Right renal pelvis (tissue), 4 donors: ENCODE measurements around the gene NOS1AP. TPM values are rescaled to one million over a fixed set of nuclear protein-coding genes. Genes with fewer than 3 reads are reported as not detected.
A peak's percentile ranks its signal among the peaks of the same experiment; 100 is the strongest.

Source experiments
- DNase-seq, 4 donors: peaks; one replicate each; pipeline ENCODE4 v3.0.0-alpha.2; 2013; ENCODE audit warnings: low read depth in 4 of 4, low spot score in 3 of 4, missing footprints in 1 of 4
- polyA plus RNA-seq, 4 donors: library from polyadenylated mRNA; unstranded; fragments of 120-200 nt; gene quantifications; one replicate each; pipeline ENCODE4 v1.2.1, GENCODE V29; 2013; ENCODE audit not compliant: insufficient read length in 4 of 4

Gene NOS1AP
- polyA plus RNA-seq, 4 donors: 8.8 to 12.9 (median 9.6) TPM

DNA sequence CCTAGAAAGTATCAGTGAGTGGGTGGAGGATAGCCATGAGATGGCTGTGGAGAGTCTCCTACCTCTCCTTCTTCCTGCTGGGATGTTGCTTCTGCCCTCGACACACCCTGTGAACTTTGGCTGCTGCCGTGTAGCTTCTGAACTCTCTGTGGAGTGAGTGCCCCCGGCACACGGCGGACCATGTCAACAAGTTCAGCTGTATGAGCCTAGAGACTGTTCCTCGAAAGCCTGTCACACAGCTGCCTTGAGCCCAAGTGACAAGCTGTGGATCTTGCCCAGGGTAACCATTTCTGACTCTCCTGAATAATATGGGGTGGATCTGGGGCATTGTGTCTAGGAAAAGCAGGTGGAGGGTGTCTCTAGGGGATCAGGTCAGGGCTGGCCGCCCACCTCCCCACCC is 143.2 kb downstream of the NOS1AP start:
- no peak for DNase-seq

DNA sequence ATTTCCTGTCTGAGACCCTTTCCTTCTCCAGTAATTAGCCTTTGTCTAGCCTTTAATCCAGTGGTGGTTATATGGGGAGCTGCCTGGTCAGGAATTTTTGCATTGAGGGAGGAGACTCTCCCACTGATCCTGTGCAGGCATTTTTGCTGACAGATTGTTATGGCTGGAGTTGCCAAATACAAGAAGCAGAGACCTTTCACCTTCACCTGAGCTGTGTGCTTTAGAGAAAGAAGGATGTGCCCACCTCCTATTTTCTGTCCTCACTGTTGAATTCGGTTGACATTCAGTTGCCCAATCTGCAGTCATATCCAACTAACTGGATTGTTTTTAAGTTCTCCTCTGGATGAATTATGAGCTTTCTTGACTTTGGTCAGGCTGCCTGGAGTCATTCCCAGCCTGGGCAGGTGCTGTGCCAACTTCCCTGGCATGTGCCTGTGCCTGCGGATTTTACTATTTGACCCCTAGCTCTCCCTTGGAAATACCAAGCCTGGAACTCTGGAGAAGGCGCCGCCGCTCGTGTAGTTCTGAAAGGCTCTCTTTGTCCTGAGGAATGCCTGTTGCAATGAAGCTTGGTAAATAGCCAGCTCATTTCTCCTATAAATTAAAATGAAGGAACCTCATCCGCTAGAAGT is 143.9 kb downstream of the NOS1AP start:
- DNase-seq: peak in 1 of 4 donors; percentile 63

GRCh38 chr1:162214202-162214601 is 144.7 kb downstream of the NOS1AP start:
- no peak for DNase-seq

- peak in 1 of 4 donors; percentile 63 for DNase-seq
These were observed 146.4 kb downstream of the NOS1AP start for GRCh38 chr1:162215902-162216301.

DNA sequence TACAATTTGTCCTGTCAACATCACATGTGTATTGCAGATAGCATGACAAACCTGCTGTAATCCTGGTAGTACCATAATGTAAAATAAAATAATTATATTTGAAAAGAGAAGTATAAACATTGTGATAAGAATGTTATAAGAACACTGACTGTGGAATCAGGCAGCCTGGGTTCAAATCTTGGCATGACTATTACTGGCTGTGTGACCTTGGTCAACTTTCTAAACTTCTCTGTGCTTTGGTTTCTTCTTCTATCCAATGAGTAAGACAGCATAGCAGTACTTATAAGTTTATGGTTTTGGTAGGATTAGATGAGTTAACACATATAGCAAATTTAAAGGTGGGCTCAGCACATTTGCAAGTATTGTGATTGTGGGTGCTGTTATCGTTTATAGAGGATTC is 147.1 kb downstream of the NOS1AP start:
- no peak for DNase-seq

- no peak for DNase-seq
These were observed 148.2 kb downstream of the NOS1AP start for GRCh38 chr1:162217706-162218105.

DNA sequence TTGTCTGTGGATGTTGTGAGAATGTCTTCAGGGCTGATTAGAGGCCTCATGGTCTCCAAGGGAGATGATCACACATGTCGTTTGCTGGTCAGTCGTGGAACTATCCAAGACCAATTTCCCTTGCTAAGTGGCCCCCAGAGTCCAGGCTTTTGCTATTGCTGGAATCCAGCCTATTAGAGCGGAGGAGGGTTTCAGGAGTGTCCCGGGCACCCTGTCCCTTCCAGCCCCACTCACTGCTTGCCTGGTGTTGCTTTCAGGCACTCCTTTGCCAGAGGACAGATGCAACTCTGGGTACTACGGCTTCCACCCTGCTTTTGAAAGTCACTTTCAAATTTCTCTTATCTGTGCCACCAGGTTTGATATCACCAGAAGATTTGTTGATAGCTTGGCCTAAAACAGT is 149.1 kb downstream of the NOS1AP start:
- DNase-seq: no peak

DNA sequence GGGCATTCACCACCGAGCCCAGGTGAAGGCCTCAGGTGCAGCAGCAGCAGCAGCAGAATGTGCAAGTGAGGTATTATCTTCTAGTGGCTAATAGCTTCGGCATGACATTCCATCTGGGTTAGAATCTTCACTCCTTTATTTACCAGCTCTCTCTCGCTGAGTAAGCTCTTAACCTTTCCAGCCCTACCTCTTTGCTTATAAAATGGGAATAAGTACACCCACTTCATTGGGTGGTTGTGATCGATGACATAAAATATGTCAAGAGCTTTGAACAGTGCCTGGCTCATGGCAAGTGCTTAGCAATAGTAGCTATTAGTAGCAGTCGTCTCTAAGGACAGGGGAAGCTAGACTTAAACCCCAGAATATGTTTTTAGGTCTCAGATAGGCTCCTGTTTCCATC is 149.5 kb downstream of the NOS1AP start:
- no peak for DNase-seq

DNA sequence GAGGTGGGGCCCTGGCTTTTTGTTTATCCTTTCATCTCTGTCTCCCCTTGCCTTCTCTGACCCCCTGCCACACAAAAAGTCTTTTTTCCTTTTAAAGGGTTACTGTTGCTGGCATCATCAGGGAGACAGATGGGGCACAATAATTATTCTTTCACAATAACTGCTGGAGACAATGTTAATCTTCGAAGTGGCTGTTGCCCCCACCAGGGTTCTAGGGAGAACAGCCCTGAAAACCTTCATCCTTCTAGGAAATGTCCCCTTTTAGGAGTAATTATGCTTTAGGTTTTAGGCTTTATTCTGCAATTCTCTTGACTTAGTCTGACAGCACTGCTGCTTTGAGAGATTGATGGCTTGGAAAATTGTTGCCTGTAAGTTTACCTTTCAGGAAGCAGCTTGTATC is 150.0 kb downstream of the NOS1AP start:
- DNase-seq: no peak

GRCh38 chr1:162220009-162220539 is 150.6 kb downstream of the NOS1AP start:
- no peak for DNase-seq

GRCh38 chr1:162222014-162222413 is 152.5 kb downstream of the NOS1AP start:
- no peak for DNase-seq

DNA sequence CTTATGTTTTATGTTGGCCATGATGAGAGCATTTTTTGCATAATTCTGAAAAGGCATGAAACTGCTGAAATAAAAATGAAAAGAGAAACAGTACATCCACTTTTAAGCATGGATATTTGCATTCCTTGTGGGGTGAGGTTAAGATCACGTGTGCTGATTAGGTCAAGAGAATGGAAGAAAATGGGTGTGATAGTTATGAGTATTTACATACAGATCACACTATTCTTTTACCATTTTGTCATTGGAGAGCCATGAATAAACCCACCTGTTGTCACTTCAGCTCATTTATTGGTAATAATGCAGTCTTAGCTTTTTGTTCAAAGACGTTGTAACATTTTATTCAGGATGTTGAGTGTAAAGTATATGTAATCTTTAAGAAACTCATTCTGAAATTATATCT is 153.2 kb downstream of the NOS1AP start:
- DNase-seq: no peak

DNA sequence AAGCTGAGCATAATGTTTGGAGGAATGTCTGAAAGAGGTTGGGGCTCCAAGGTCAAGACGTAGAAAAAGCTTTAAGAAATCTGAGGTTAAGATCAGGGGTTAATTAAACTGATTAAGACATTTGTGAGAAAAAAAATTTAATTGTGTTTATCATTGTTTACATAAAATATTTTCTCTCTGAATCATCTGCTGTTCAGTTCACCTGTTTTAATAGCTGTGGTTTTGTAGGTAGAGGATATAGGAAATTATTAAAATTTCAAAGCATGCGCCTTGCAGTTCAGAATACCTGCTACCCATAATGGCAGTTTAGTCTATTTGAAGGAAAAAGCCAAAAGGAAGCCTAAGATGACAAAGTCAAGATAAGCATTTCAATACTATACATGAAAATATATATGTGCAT is 154.0 kb downstream of the NOS1AP start:
- no peak for DNase-seq

DNA sequence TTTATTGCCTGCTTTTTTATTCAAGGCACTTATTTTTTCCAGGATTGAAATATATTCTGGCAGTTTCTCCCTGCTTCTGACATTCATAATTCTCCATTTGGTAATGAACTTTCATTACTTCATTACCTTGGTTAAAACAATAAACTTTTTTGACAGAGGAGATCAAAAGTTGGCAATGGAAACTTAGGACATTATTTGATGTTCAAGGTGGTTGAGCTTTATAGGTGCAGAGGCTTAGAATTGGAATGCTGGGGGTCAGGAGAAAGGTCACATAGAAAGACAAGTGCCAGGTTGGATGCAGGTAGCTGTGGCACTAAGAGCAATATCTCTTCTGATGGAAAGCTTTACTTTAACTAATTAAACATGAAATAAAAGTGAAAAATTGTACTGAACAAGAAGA is 154.8 kb downstream of the NOS1AP start:
- DNase-seq: no peak

- DNase-seq: no peak
These were observed 159.1 kb downstream of the NOS1AP start for GRCh38 chr1:162228586-162228985.

- DNase-seq: no peak
These were observed 160.1 kb downstream of the NOS1AP start for GRCh38 chr1:162229549-162229948.

- DNase-seq: no peak
These were observed 160.6 kb downstream of the NOS1AP start for GRCh38 chr1:162230096-162230495.

- no peak for DNase-seq
These were observed 161.0 kb downstream of the NOS1AP start for GRCh38 chr1:162230517-162230916.

- no peak for DNase-seq
These were observed 162.7 kb downstream of the NOS1AP start for GRCh38 chr1:162232034-162232711.

- DNase-seq: no peak
These were observed 163.6 kb downstream of the NOS1AP start for GRCh38 chr1:162233066-162233465.

DNA sequence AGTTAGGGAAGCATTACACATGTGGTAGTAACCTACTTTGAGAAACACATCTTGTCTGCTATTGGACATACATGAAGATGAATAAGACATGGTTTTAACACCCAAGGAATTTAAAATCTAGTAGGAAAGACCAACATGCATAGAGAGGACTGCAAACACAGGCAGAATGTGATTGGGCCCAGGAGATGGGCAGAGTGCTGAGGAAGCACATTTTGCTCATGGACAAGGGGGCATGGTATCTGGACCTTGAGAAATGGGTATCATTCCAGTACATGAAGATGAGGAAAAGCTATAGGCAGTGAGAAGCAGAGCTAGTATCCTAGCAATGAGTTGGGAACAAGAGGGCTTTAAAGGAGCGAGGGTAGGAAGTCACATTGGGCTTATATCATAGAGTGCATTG is 164.4 kb downstream of the NOS1AP start:
- no peak for DNase-seq

- DNase-seq: no peak
These were observed 165.1 kb downstream of the NOS1AP start for GRCh38 chr1:162234571-162234970.
